NCI-H1105 treated with DMSO at 0.1 percent for 48 hours (cell line): Measurements from ENCODE around the gene DUSP7.

ENCODE experiments used
- DNase-seq: peaks from one replicate; lab custom pipeline; 2025; lab: John Stamatoyannopoulos, UW

Gene DUSP7

GRCh38 chr3:52028572-52028971 lies 27.8 kb downstream of the DUSP7 start:
- DNase-seq: no peak

GRCh38 chr3:52026041-52026440 lies 30.3 kb downstream of the DUSP7 start:
- DNase-seq: no peak

GRCh38 chr3:52025453-52025852 lies 30.9 kb downstream of the DUSP7 start:
- DNase-seq: no peak

GRCh38 chr3:52024765-52025452 lies 31.5 kb downstream of the DUSP7 start:
- DNase-seq: no peak

- DNase-seq: no peak
These were observed 32.3 kb downstream of the DUSP7 start for GRCh38 chr3:52023860-52024764.

- no peak for DNase-seq
These were observed 33.1 kb downstream of the DUSP7 start for GRCh38 chr3:52023101-52023770.

- DNase-seq: no peak
These were observed 33.9 kb downstream of the DUSP7 start for GRCh38 chr3:52022323-52023100.

- peak; percentile 50 for DNase-seq
These were observed 34.7 kb downstream of the DUSP7 start for GRCh38 chr3:52021489-52022268.

- no peak for DNase-seq
These were observed 35.6 kb downstream of the DUSP7 start for GRCh38 chr3:52020796-52021195.

- no peak for DNase-seq
These were observed 36.9 kb downstream of the DUSP7 start for GRCh38 chr3:52019352-52020080.

GRCh38 chr3:52018319-52019000 lies 37.9 kb downstream of the DUSP7 start:
- DNase-seq: no peak

- DNase-seq: no peak
These were observed 38.8 kb downstream of the DUSP7 start for GRCh38 chr3:52017586-52017985.

GRCh38 chr3:52015438-52016228 lies 40.7 kb downstream of the DUSP7 start:
- DNase-seq: peak; percentile 15

GRCh38 chr3:52014613-52015012 lies 41.8 kb downstream of the DUSP7 start:
- no peak for DNase-seq

GRCh38 chr3:52013802-52014598 lies 42.4 kb downstream of the DUSP7 start:
- DNase-seq: no peak

- DNase-seq: no peak
These were observed 43.7 kb downstream of the DUSP7 start for GRCh38 chr3:52012699-52013098.

- DNase-seq: no peak
These were observed 45.9 kb downstream of the DUSP7 start for GRCh38 chr3:52010431-52010830.

GRCh38 chr3:52007291-52007690 lies 49.1 kb downstream of the DUSP7 start:
- no peak for DNase-seq
